Measurements from ENCODE around the gene CUEDC1. TPM values are rescaled to one million over a fixed set of nuclear protein-coding genes. Genes with fewer than 3 reads are reported as not detected.

CUEDC1 gene
- total RNA-seq, 2 donors from 2014 or later, result 42.3 to 43.6 TPM

DNA sequence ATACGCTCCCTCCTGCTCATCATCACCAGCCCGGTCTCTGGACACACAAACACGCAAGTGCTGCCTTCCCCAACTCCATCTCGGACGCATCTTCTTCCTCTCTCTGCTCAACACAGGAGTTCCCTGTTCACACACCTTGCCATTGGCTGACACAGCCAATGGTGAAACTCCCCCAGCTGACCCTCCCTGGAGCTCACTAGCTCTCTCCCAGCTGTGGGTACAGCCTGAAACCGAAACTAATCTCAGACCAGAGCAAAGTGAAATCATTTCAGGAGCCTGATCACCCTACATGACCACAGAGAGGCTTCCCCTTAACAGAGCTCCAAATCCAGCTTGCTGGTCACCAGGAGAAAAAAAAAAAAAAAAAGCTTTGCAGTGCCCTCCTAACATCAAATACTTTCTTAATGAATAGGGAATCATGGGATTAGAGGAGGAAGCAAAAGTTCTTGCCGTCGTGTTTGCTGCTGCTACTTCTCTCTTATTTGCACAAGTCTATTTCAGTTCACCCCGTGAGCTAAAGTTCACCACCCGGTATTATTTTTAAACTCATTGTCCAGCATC, 8.3 kb downstream of the CUEDC1 start:
- peak; percentile 78 for DNase-seq (ENCODE audit: low spot score)
- intact Hi-C loops (cut with DNase I), result loop anchor here in 1 of 2 donors (5.0 kb wide), 1 partner anchor 70 kb away; no protein-coding TSS in a partner anchor

DNA sequence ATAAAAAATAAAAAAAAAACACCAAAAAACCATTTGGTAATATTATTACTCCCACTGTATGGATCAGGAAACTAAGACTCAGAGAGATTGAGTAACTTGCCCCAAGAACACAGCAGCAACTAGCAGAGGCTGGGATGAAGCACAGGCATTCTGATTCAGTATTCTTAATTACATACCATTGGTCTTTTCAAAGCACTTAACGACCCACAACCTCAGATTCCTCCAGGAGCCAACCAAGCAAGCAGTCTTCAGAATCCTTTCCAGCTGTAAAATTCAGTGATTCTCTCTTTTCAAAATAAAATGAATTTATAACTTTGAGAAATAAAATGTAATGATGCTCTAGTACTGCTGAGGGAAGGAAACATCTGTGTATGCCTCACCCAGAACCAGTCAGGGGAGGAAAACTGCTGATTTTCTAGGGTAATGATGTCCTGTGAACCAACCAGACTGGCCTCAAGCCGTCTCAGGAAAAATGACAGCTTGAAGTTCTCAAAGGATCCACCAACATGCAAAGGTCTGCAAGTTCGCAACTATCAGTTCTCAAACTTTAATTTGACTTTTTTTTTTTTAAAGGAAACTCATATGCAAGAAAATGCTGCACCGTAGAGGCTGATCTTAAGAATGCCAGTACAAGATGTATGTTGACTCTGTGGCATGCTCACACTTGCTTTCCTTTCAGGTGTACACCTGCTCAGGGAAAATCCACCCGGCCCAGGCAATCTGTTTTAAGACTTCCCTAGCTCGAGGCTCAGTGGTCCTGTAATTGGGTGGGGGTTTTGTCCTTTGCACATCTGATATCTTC, 9.0 kb downstream of the CUEDC1 start:
- intact Hi-C loops (cut with DNase I), result loop anchor here (1.0 to 5.0 kb wide), 2 partner anchors 33 to 69 kb away; no protein-coding TSS in a partner anchor

DNA sequence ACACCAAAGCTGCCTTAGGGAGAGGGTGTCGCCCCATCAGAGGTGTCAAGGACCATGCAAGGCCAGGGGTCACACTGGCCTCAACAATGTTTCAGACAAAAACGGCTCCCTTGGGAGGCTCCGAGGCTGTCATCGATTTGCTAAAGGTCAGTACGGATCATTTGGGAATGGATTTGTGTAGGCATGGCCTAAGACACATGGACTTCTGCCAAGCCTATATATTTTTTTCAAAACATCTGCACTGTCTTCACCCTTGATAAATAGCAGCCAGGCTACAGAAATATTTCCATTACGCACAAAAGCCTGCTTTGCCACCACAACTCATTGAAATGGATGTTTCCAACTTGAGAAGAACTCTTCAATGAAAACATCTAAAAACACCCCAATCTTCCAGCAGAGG, 10.3 kb downstream of the CUEDC1 start:
- intact Hi-C loops (cut with DNase I), result loop anchor here (1.0 to 5.0 kb wide), 2 partner anchors 32 to 68 kb away; no protein-coding TSS in a partner anchor
- DNase-seq (ENCODE audit: low spot score), result peak; percentile 8

More for the DNA sequence above, 9.0 kb downstream of the CUEDC1 start:
- no peak for DNase-seq (ENCODE audit: low spot score)

DNA sequence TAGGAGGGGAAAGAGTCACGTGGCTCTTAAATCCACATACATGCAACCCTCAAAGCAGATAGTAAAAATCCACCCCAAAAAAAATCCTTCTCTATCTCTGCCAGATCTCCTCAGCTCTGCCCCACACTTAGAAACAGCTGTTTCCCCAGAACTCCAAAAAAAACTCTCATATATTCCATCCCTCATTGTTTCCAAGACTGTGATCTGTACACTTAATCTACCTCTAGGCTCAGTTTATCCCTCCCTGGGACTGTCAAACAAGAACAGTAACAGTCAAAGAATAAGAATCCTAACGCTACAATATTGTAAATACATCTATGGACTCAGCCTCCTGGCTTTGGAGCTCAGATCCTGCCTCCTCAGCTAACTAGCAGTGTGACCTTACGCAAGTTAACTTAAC, 11.6 kb downstream of the CUEDC1 start:
- intact Hi-C loops (cut with DNase I), result no loop called here
- DNase-seq (ENCODE audit: low spot score), result no peak

DNA sequence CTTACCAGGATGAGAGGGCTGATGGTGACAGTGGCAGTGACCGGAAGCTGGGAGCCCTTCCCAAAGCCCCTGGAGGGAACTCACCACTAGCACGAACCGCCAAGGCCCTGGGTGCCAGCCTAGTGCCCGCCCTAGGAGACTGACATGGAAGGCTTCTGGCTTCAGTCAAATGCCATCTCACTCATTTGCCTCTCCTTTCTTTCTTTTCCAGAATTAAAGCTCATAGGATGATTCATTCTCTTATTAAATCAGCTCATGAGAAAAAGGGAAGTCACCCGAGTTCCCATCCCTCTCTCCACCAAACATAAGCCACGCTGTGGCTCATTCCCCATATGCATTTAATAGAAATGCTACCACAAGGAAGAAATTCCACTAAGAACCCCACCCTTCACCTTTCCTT, 12.1 kb downstream of the CUEDC1 start:
- intact Hi-C loops (cut with DNase I), result no loop called here
- peak; percentile 44 for DNase-seq (ENCODE audit: low spot score)

DNA sequence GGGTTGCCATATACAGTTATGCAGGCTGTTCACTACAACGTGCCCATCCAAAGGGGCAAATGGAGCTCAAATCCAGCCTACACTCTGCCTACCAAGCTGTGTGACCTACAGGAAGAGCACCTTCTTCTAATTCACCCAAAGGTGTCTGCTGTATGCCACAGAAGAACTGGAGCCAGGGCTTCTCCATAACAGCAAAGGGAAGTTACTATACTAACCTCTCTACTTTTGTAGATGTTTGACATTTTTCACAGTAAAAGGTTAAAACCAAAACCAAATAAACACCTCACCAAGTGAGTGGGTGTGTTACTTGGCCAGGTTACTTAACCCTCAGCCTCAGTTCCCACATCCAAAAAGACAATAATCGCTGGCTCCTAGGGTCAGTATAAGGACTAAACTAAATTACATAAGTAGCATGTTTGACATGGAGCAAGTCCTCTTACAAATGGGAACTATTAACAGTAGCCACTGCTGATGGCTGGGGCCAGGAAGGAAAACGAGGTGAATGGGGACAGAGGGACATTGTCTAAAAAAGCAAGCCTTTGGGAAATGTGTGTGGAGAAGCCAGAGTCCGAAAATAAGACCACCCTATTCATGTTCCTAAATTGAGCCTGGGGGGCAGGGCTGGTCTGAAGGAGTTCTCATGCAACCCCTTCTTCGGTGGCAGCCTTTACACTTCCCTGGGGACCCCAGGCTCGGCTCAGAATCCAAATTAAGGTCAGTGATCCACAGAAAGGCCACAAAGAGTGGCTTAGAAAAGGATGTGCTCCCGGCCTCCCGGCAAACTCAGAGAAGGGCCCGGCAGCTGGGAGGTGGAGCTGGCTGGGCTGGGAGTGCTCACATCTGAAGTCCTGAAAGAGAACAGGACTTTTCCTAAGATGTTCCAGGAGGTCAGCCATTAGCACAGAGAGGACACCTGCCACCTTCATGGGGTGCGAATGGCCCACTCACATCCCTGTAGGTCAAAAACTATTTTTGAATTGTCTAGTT, 13.5 kb downstream of the CUEDC1 start:
- DNase-seq (ENCODE audit: low spot score), result peak; percentile 22
- intact Hi-C loops (cut with DNase I), result no loop called here

DNA sequence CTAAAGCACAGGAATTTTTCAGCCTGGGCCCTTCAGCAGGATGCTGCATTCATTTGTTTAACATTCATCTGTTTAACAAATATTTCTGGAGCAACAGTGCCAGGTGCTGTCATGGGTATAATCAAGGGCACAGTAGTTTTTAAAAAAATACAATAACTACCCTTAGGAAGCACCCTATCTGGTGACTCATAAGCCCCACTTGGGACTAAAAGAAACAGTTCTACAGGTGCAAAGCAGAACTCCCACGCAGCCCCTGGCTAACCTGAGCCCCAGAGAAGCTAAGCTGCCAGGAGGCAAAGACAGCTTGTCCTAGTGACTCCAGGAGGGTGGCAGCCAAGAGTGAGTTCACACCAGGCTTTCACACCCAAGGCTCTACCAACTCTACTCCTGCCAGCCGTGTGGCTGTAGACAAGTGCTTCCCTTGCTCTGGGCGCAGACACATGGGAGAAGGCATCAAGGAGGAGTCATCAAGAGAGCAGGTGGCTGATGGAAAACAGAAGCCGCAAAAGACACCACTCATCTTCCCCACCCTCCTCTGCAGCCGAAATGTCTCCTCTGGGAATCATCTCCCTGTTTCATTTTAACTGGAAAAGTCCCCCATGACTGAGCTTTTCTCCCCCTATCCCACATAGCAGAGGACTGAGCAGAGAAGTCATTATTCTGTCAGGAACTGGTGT, 14.4 kb downstream of the CUEDC1 start:
- intact Hi-C loops (cut with DNase I), result no loop called here

DNA sequence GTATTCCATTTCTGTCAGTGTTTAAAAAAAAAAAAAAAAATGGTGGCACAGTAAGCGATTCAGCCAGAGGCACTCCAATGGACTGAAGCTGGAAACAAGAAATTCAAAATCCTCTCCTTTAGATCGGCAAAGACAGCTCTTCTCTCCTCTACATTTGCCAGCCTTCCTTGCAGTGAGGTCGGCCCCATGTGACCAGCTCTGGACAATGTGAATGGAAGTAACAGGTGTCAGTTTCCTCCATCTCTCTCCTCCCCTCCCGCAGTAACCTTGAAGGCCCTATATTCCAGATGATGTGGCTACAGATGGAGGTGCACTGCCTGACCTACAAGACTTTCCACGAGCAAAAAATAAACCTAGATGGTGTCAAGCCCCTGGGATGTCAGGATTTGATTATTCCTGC, 15.0 kb downstream of the CUEDC1 start:
- intact Hi-C loops (cut with DNase I), result no loop called here
- DNase-seq (ENCODE audit: low spot score), result peak; percentile 6

More for the DNA sequence above, 14.4 kb downstream of the CUEDC1 start:
- DNase-seq (ENCODE audit: low spot score), result peak; percentile 59

DNA sequence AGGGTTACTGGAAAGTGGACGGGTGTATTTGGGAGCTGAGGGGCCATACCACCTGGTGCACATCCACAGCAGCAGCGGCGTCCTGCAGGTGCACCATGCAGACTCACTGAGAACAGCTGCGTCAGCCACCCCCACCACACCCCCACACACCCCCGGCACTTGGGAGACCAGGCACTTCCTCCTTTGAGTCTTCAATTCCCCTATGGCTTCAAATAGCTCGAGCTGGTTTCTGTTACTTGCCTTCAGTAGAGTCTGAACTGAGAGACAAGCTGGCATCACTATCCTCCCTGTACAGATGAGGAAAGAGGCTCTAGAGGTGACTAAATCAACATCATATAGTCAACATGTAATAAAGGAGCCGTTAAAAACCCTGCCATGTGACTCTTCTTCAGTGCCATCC, 15.4 kb downstream of the CUEDC1 start:
- DNase-seq (ENCODE audit: low spot score), result peak; percentile 83
- intact Hi-C loops (cut with DNase I), result no loop called here

DNA sequence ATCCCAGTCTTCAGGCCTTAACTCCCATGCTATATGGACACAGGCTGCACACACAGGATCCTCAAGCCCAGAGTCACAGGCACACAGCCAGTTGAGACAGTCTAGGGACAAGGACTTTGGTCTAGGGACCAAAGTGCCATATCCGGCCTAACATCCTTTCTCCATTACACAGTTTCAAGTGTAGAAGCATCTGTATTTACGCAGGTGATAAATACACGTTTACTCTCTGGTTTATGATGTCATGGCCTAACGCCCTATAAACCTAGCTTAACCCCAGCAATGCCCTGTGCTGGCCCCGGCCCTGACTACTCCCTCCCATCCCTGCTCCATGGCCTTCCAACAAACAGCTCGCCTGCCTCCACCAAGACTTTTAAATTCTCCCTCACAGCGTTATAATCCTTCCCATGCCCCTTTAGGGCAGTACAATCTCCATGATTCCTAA, 17.1 kb downstream of the CUEDC1 start:
- DNase-seq (ENCODE audit: low spot score), result no peak
- intact Hi-C loops (cut with DNase I), result no loop called here

DNA sequence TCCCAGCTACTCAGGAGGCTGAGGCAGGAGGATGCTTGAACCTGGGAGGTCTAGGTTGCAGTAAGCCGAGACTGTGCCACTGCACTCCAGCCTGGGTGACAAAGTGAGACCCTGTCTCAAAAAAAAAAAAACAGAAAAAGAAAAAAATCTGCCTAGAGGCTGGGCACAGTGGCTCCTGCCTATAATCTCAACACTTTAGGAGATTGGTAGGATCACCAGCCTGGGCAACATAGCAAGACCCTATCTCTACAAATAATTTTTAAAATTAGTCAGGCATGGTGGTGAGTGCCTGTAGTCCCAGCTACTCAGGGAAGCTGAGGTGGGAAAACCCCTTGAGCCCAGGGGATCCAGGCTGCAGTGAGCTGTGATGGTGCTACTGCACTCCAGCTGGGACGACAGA, 17.7 kb downstream of the CUEDC1 start:
- no peak for DNase-seq (ENCODE audit: low spot score)
- intact Hi-C loops (cut with DNase I), result no loop called here

DNA sequence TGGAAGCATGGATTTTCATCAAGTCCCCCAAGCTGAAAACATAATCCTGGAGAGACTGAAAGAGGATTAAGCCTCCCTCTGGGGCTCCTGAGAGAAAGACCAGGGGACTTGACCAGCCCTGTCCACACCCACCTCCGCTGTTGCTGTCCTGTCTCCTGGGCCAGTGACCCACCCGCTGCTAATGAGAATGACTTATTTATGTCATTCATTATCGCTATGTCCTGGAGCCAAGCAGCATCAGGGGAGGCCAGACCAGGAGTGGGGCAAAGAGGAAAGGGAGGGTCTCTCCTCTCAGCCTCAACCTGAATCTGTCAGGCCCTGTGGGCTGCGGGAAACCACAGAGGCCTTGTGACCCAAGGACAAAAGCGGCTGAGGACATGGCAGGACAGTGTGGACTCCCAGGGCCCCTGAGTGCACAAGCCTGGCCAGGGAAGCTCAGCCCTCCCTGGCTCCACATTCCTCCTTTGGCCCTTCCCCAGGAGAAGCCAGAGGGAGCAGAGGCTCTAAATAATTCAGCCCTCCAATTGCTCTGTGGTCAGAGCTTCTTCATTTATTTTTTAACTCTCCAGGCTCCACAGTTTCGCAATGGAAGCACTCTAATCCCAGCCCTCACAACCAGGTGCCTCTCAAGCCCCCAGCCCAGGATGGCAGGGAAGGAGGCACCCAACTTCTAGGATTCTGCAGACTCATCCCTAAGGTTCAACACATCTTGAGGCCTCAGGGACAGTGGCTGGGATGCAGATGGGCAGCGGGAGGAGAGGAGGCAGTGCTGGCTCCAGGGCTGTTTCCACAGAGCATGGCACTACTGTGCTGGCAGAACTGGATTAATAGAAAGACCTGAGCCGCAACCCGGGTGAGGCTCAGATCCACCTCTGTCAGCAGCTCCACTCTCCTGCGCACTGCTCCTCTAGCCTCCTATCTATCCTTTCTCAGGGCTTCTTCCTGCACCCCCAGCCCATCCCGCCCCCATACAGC, 19.1 kb downstream of the CUEDC1 start:
- peak; percentile 88 for DNase-seq (ENCODE audit: low spot score)
- intact Hi-C loops (cut with DNase I), result no loop called here

DNA sequence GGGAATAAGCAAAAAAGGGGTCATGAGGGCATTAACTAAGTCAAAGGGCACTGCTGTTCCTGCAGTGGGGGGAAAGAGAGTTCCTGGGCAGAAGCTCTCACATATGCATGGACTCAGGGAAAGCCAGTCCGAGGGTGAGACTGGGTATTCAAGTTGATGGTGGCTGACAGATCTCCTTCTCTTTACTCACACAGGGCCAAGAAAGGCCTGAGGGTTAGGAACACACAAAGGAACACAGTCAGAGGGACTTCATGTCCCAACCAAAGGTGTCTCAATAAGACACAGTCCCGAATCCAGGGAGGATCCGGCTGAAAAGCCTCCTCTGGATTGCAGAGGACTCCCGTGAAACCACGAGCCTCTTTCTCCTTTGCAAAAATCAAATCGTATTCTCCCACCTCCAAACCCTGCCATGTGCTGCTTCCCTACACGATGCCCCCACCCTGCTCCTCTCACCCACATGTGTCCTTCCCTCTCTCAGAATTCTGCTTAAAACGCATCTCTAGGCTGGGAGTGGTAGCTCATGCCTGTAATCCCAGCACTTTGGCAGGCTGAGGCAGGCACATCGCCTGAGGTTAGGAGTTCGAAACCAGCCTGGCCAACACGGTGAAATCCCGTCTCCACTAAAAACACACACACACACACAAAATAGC, 23.6 kb downstream of the CUEDC1 start:
- intact Hi-C loops (cut with DNase I), result no loop called here
- no peak for DNase-seq (ENCODE audit: low spot score)

DNA sequence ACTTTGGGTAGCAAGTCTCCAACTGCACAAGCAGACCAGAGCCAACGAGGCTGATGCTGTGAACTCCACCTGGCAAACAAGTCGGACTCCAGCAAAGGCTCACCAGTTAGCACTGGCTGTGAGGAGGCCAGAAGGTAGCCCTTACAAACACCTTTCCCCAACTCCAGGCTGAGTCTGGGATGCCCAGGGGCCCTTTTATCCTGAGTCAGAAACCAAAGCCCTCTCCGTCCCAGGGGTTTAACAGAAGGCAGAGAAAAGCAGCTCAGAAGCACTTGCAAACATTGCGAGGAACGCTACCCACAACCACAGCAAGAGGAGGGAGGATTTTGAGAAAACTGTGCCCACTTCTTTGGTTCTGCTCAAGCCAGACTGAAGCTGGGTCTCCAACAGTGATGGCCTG, 25.0 kb downstream of the CUEDC1 start:
- intact Hi-C loops (cut with DNase I), result no loop called here
- no peak for DNase-seq (ENCODE audit: low spot score)

DNA sequence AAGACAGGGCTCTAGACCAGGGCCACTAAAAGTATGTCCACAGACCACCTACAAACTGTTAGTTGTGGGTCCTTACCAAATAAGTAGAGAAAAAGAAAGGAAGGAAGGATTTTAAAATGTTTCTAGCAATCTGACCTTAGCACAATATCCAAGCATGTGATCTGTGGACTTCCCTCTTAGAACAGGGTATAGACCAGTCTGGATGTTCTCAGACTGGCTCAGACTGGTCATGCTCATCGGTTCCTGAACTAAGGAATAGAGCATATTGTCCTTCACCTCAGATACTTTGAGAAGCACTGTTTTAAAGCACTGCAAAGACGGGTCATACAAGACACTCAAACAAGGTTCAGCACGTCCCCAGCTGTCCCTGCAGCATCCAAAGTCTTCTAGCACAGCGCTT, 25.8 kb downstream of the CUEDC1 start:
- intact Hi-C loops (cut with DNase I), result no loop called here
- no peak for DNase-seq (ENCODE audit: low spot score)

DNA sequence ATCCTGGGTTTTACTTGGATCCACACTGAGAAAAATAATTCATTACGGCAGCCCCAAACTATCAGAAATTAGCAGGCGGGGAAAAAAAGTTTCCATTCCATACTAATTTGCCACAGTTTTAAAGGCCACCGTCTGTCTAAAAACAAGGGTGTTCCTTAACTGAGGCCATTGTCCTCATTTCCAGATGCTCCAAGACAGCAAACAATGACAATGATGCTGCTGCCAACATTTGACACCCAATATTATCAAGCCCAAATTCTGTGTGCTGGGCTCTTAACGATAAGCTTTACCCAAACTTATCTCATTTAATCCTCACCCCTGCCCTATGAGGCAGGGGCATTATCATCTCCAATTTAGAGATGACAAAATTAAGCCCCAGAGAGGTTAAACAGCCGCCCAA, 26.3 kb downstream of the CUEDC1 start:
- intact Hi-C loops (cut with DNase I), result no loop called here

DNA sequence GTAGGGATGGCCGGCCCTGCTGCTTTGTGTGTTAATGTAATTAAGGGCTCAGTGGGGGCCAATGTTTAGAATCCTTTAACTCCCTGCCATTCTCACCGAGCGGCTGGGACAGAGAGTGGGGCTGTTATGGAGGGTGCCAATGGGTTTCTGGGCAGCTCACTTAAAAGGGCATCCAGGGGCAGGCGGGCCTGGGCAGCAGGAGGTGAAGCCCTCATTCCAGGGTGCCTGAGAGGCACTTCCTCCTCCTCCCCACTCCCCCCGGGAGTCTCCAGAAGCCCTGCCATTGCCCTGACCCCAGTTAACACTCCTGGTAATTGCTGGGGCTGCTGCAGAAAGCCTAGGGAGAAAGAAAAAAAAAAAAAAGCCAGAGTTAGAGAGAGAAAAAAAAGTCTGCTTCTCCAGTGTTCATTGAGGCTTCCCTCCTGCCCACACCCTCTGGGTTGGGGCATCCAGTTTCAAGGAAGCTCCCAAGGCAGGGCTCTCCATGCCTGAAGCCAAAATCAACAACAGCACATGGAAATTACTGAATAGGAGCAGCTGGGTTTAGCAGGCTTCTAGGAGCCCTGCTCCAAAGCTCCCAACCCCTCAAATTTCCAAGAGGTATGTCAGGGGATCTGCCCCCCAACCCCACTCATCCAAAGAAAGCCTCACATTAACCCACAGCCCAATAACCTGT, 28.0 kb downstream of the CUEDC1 start:
- intact Hi-C loops (cut with DNase I), result no loop called here
- DNase-seq (ENCODE audit: low spot score), result peak; percentile 81

More for the DNA sequence above, 26.3 kb downstream of the CUEDC1 start:
- DNase-seq (ENCODE audit: low spot score), result no peak

Data from posterior vena cava (tissue), 2 donors.